HL-60 (cell line): ENCODE measurements around the gene CBX4.

Experiments used
- GABPA ChIP-seq: IDR thresholded peaks from 2 replicates; pipeline ENCODE4 v1.6.1; 2012; ENCODE audit warnings: low read depth
- POLR2AphosphoS5 ChIP-seq: IDR thresholded peaks from 2 replicates; pipeline ENCODE4 v1.6.1; 2012; ENCODE audit warnings: low read depth
- SPI1 ChIP-seq: IDR thresholded peaks from 2 replicates; pipeline ENCODE4 v1.6.1; 2012; ENCODE audit warnings: low read depth, mild to moderate bottlenecking, borderline replicate concordance
- TF ChIP-seq, protein P1 (sequence below): IDR thresholded peaks from one replicate; pipeline ENCODE4 v1.5.1; 2011; ENCODE audit warnings: low read length, control low read depth, inconsistent platforms; ENCODE audit not compliant: insufficient read depth
- TF ChIP-seq, protein P2 (sequence below): IDR thresholded peaks from 2 replicates; pipeline ENCODE4 v1.6.1; 2012; ENCODE audit warnings: low read depth; ENCODE audit not compliant: insufficient replicate concordance

DNA sequence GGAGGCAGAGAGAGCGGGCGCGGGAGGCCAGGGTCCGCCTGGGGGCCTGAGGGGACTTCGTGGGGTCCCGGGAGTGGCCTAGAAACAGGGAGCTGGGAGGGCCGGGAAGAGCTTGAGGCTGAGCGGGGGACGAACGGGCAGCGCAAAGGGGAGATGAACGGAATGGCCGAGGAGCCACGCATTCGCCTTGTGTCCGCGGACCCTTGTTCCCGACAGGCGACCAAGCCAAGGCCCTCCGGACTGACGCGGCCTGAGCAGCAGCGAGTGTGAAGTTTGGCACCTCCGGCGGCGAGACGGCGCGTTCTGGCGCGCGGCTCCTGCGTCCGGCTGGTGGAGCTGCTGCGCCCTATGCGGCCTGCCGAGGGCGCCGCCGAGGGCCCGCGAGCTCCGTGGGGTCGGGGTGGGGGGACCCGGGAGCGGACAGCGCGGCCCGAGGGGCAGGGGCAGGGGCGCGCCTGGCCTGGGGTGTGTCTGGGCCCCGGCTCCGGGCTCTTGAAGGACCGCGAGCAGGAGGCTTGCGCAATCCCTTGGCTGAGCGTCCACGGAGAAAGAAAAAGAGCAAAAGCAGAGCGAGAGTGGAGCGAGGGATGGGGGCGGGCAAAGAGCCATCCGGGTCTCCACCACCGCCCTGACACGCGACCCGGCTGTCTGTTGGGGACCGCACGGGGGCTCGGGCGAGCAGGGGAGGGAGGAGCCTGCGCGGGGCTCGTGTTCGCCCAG is 1.2 kb upstream of the CBX4 start:
- TF ChIP-seq, protein P1, sequence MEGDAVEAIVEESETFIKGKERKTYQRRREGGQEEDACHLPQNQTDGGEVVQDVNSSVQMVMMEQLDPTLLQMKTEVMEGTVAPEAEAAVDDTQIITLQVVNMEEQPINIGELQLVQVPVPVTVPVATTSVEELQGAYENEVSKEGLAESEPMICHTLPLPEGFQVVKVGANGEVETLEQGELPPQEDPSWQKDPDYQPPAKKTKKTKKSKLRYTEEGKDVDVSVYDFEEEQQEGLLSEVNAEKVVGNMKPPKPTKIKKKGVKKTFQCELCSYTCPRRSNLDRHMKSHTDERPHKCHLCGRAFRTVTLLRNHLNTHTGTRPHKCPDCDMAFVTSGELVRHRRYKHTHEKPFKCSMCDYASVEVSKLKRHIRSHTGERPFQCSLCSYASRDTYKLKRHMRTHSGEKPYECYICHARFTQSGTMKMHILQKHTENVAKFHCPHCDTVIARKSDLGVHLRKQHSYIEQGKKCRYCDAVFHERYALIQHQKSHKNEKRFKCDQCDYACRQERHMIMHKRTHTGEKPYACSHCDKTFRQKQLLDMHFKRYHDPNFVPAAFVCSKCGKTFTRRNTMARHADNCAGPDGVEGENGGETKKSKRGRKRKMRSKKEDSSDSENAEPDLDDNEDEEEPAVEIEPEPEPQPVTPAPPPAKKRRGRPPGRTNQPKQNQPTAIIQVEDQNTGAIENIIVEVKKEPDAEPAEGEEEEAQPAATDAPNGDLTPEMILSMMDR = no peak
- no peak for TF ChIP-seq POLR2AphosphoS5
- no peak for TF ChIP-seq GABPA
- TF ChIP-seq, protein P2, sequence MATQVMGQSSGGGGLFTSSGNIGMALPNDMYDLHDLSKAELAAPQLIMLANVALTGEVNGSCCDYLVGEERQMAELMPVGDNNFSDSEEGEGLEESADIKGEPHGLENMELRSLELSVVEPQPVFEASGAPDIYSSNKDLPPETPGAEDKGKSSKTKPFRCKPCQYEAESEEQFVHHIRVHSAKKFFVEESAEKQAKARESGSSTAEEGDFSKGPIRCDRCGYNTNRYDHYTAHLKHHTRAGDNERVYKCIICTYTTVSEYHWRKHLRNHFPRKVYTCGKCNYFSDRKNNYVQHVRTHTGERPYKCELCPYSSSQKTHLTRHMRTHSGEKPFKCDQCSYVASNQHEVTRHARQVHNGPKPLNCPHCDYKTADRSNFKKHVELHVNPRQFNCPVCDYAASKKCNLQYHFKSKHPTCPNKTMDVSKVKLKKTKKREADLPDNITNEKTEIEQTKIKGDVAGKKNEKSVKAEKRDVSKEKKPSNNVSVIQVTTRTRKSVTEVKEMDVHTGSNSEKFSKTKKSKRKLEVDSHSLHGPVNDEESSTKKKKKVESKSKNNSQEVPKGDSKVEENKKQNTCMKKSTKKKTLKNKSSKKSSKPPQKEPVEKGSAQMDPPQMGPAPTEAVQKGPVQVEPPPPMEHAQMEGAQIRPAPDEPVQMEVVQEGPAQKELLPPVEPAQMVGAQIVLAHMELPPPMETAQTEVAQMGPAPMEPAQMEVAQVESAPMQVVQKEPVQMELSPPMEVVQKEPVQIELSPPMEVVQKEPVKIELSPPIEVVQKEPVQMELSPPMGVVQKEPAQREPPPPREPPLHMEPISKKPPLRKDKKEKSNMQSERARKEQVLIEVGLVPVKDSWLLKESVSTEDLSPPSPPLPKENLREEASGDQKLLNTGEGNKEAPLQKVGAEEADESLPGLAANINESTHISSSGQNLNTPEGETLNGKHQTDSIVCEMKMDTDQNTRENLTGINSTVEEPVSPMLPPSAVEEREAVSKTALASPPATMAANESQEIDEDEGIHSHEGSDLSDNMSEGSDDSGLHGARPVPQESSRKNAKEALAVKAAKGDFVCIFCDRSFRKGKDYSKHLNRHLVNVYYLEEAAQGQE = no peak
- no peak for TF ChIP-seq SPI1
